Gastroesophageal sphincter (tissue), 3 donors: Measurements from ENCODE around the gene GLTP.

Experiments
- CTCF ChIP-seq, 4 experiments: fragments of 200-600 bp in 2 of 4; fragments of 450-650 bp in 2 of 4; sonication (generic) in 1 of 4; IDR thresholded peaks; one replicate each; pipeline ENCODE4 v1.5.1; 2017 to 2019; ENCODE audit warnings: antibody characterized with exemption in 4 of 4, mild to moderate bottlenecking in 2 of 4, moderate library complexity in 2 of 4
- EP300 ChIP-seq: sonication (generic); formaldehyde crosslinking; IDR thresholded peaks from one replicate; pipeline ENCODE4 v1.6.1; 2017; ENCODE audit warnings: antibody characterized with exemption, mild to moderate bottlenecking
- POLR2A ChIP-seq, 2 donors: fragments of 450-650 bp; IDR thresholded peaks; one replicate each; pipeline ENCODE4 v1.6.1; 2017; ENCODE audit warnings: antibody characterized with exemption in 2 of 2, mild to moderate bottlenecking in 2 of 2, moderate library complexity in 1 of 2

- TF ChIP-seq CTCF (IDR thresholded peaks at IDR 0.05) (no peak), POLR2A (IDR thresholded peaks at IDR 0.05) (no peak), EP300 (no peak)
Measured at GRCh38 chr12:109892748-109893147, 12.4 kb upstream of the GLTP start.
